Tibial artery (tissue), 4 donors: ENCODE measurements around the gene USH1C.

Source experiments
- DNase-seq, 2 donors: peaks; one replicate each; pipeline ENCODE4 v3.0.0-alpha.2; 2019
- H3K27ac ChIP-seq, 2 donors: fragments of 200-600 bp; sonication (generic) in 1 of 2; 1 replicate in 1 of 2; 2 replicates in 1 of 2; pipeline ENCODE4 v1.5.1; 2018 to 2019; ENCODE audit warnings: mild to moderate bottlenecking in 1 of 2
- H3K27me3 ChIP-seq, 2 donors: fragments of 200-600 bp; sonication (generic) in 1 of 2; one replicate each; pipeline versions ENCODE4 v1.5.1 to v1.6.0; 2016 to 2019
- H3K36me3 ChIP-seq, 3 donors: fragments of 200-600 bp; sonication (generic) in 2 of 3; one replicate each; pipeline ENCODE4 v1.5.1; 2016 to 2019; ENCODE audit warnings: mild to moderate bottlenecking in 2 of 3
- H3K4me1 ChIP-seq, 4 donors: fragments of 200-600 bp; sonication (generic) in 2 of 4; 1 replicate in 3 of 4; 2 replicates in 1 of 4; pipeline ENCODE4 v1.5.1; 2016 to 2019
- H3K4me3 ChIP-seq, 2 donors: fragments of 200-600 bp; sonication (generic) in 1 of 2; 1 replicate in 1 of 2; 2 replicates in 1 of 2; pipeline ENCODE4 v1.5.1; 2018 to 2019; ENCODE audit warnings: mild to moderate bottlenecking in 2 of 2
- H3K9me3 ChIP-seq, 3 donors: fragments of 200-600 bp; sonication (generic) in 1 of 3; one replicate each; pipeline ENCODE4 v1.5.1; 2016 to 2019
- intact Hi-C: fragments of 100-400 bp; cut with DNase I; formaldehyde crosslinking; loops from one replicate; pipeline ENCODE4 v1.15.0; 2023; ENCODE audit warnings: low total_unique reads
- TF ChIP-seq, protein P1 (sequence below), 2 experiments: fragments of 200-600 bp in 1 of 2; fragments of 450-650 bp in 1 of 2; IDR thresholded peaks; one replicate each; pipeline ENCODE4 v1.5.1; 2017 to 2019; ENCODE audit warnings: antibody characterized with exemption in 2 of 2, mild to moderate bottlenecking in 1 of 2, moderate library complexity in 1 of 2

USH1C gene

DNA sequence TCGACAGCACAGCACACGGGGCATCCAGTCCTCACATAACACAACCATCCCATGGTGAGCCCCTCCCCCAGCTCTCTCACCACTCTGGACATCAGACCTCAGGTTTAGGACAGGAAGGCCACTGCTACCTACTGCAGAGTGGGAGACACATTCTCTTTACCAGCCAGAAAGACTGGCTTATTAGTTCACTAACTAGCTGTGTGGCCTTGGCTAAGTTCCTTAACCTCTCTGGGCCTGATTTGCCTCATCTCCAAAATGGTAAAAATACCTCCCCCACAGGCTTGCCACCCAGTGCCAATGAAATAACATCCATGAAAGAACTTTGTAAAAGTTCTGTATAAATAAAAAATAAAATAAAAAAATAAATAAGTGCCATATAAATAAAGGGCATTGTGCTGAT, 32.1 kb downstream of the USH1C start:
- Histone ChIP-seq H3K36me3 (no peaks in the 10 kb centered on the region), H3K27me3 (no peaks in the 10 kb centered on the region), H3K27ac (no peak overlapping the region), H3K4me3 (no peak overlapping the region), H3K4me1 (peaks cover 0 to 23% (median 18%) of the 10 kb centered on the region in 4 donors), H3K9me3 (no peaks in the 10 kb centered on the region)
- TF ChIP-seq, protein P1, sequence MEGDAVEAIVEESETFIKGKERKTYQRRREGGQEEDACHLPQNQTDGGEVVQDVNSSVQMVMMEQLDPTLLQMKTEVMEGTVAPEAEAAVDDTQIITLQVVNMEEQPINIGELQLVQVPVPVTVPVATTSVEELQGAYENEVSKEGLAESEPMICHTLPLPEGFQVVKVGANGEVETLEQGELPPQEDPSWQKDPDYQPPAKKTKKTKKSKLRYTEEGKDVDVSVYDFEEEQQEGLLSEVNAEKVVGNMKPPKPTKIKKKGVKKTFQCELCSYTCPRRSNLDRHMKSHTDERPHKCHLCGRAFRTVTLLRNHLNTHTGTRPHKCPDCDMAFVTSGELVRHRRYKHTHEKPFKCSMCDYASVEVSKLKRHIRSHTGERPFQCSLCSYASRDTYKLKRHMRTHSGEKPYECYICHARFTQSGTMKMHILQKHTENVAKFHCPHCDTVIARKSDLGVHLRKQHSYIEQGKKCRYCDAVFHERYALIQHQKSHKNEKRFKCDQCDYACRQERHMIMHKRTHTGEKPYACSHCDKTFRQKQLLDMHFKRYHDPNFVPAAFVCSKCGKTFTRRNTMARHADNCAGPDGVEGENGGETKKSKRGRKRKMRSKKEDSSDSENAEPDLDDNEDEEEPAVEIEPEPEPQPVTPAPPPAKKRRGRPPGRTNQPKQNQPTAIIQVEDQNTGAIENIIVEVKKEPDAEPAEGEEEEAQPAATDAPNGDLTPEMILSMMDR (IDR thresholded peaks at IDR 0.05) = no peak
- DNase-seq = no peak
- intact Hi-C loops = no loop called here

DNA sequence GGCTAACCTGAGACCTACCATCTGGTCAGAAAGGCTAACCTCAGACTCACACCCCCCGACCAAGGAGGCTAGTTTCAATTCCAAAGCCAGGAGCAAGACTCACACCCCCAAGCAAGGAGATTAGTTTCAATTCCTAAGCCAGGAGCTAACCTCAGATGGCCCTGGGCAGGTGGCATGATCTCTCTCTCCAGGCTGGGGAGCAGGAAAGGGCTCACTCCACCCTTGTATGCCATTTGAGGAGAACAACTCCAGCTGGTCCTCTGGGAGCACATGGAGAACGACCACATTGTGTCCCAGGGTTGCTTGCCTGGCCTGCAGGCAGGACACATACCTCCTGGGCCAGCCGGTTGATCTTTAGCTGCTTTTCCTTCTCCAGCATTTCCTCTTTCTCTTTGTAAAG, 32.6 kb downstream of the USH1C start:
- H3K27ac ChIP-seq = no peak overlapping the region
- no peaks in the 10 kb centered on the region for H3K36me3 ChIP-seq
- peaks cover 0 to 23% (median 18%) of the 10 kb centered on the region in 4 donors for H3K4me1 ChIP-seq
- intact Hi-C loops = no loop called here
- H3K9me3 ChIP-seq = no peaks in the 10 kb centered on the region
- no peak for DNase-seq
- no peak overlapping the region for H3K4me3 ChIP-seq
- H3K27me3 ChIP-seq = no peaks in the 10 kb centered on the region
- TF ChIP-seq, protein P1 (IDR thresholded peaks at IDR 0.05) = no peak

DNA sequence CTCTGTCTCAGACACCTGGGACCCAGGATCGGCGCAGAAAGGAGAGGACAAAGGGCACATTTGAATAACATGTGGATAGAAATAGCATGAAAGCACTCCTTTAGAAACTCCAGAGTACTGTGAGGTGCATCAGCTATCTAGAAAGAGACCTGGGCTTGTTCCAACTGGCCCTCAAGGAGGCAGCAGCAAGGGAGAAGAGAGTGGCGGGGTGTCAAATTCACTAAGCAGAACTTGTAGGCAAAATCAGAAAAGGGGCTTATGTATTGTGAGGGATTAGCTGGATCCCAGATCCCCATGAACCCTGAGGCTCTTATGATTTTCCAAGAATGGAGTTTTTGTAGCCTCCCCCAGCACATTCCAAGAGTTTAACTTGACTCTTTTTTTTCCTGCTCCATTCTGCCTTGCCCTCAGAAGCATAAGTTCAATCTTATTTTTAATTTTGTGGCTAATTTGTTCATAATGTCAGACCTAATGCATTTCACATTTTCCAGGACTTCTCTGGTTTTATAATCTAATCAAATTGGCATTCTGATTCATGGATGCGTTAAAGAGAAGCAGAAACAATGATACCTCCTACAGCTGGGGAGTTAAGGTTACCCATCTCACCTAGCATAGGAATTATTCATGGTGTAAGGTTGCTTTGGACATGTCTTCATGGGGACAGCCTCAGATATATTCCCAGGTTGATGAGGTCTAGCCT, 33.6 kb downstream of the USH1C start:
- TF ChIP-seq, protein P1 (IDR thresholded peaks at IDR 0.05) = no peak
- intact Hi-C loops = no loop called here
- Histone ChIP-seq H3K27me3 (no peaks in the 10 kb centered on the region), H3K27ac (no peak overlapping the region), H3K4me1 (peaks cover 0 to 23% (median 18%) of the 10 kb centered on the region in 4 donors), H3K36me3 (no peaks in the 10 kb centered on the region), H3K4me3 (no peak overlapping the region), H3K9me3 (no peaks in the 10 kb centered on the region)
- DNase-seq = no peak

DNA sequence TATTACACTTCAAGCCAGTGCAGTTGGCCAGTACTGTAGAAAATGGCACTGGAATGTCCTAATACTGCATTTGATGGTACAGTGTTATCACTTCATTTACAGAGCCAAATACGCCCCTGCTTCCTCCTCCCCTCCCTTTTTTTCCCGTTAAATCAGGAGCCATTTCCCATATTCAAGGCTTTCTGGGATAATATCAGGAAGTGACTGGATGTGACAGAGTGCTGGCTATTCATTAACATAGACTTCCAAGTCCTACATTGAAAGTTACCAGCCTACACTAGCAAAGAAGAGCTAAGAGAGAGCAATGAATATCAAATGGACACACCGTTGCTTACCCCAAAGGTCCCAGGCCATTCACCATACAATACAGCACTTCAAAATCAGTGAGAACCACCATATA, 35.4 kb downstream of the USH1C start:
- H3K9me3 ChIP-seq = no peaks in the 10 kb centered on the region
- H3K4me1 ChIP-seq = peaks cover 0 to 23% (median 18%) of the 10 kb centered on the region in 4 donors
- intact Hi-C loops = no loop called here

DNA sequence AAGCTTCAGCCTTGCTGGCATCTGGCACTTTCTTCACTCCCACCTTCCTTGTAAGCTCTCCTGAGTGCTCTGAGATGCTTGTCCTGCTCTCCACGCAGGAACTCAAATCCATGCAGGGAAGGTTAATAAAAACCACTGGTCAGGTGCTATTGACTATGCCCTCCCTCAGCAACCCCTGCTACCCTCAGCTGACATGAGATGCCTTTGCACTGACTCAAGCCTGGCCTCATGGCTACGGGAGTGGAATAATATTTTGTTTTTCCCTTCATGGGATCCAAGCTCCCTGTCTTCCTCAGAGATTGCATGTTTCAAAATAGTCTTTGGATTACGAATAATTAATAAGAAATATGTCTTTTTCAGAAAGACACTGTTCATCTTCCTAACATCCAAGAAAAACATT, 35.9 kb downstream of the USH1C start:
- intact Hi-C loops = no loop called here
- DNase-seq = peak in 1 of 2 donors; percentile 36
- Histone ChIP-seq H3K9me3 (no peaks in the 10 kb centered on the region), H3K36me3 (no peaks in the 10 kb centered on the region), H3K27ac (peak overlapping the region; percentile 58), H3K27me3 (no peaks in the 10 kb centered on the region), H3K4me1 (peaks cover 0 to 23% (median 18%) of the 10 kb centered on the region in 4 donors), H3K4me3 (no peak overlapping the region)
- TF ChIP-seq, protein P1 (IDR thresholded peaks at IDR 0.05) = no peak

More for the DNA sequence above, 35.4 kb downstream of the USH1C start:
- TF ChIP-seq, protein P1 (IDR thresholded peaks at IDR 0.05) = no peak
- no peaks in the 10 kb centered on the region for H3K27me3 ChIP-seq
- peak overlapping the region in 1 of 2 donors; percentile 58 for H3K27ac ChIP-seq
- no peak overlapping the region for H3K4me3 ChIP-seq
- H3K36me3 ChIP-seq = no peaks in the 10 kb centered on the region
- DNase-seq = no peak
